HEK293 (cell line): ENCODE data around the gene EDARADD.
A peak's percentile ranks its signal among the peaks of the same experiment; 100 is the strongest.

Source experiments
- CTCF ChIA-PET: fragments of 350-600 bp; formaldehyde crosslinking; extraction: SDS; loops from one replicate; lab custom pipeline; 2021; ENCODE audit warnings: antibody characterized with exemption; lab: Yijun Ruan, JAX
- POLR2A ChIA-PET: fragments of 300-600 bp; formaldehyde crosslinking; extraction: SDS; loops from one replicate; lab custom pipeline; 2020; ENCODE audit warnings: antibody characterized with exemption, inconsistent platforms; lab: Yijun Ruan, JAX
- H3K27ac ChIP-seq: fragments of 200-500 bp; sonication (Bioruptor generic); 2 replicates; pipeline ENCODE4 v1.5.1; 2014; ENCODE audit warnings: low read depth, low read length, control low read depth, inconsistent platforms; ENCODE audit errors: extremely low read depth
- H3K36me3 ChIP-seq, 2 experiments: fragments of 200-500 bp in 1 of 2; sonication (Bioruptor generic) in 1 of 2; 1 replicate in 1 of 2; 2 replicates in 1 of 2; pipeline ENCODE4 v1.5.1; 2014 to 2017; ENCODE audit warnings: inconsistent platforms in 2 of 2, low read length in 2 of 2; ENCODE audit not compliant: control insufficient read depth in 2 of 2, insufficient read depth in 1 of 2
- H3K4me1 ChIP-seq: fragments of 200-500 bp; sonication (Bioruptor generic); 2 replicates; pipeline ENCODE4 v1.5.1; 2014; ENCODE audit warnings: mild to moderate bottlenecking, low read length, inconsistent platforms; ENCODE audit not compliant: control insufficient read depth, insufficient read depth
- H3K4me3 ChIP-seq: 2 replicates; pipeline ENCODE4 v1.5.1; 2011; ENCODE audit warnings: low read depth, mild to moderate bottlenecking, control low read depth, low read length, moderate library complexity
- H3K9me3 ChIP-seq: fragments of 200-500 bp; sonication (Bioruptor generic); 2 replicates; pipeline ENCODE4 v1.5.1; 2014; ENCODE audit warnings: low read depth, low read length, inconsistent platforms; ENCODE audit not compliant: control insufficient read depth, insufficient read depth
- HOXA7 ChIP-seq: sonication (generic); formaldehyde crosslinking; IDR thresholded peaks from 2 replicates; pipeline ENCODE4 v1.8.1; 2022; ENCODE audit warnings: missing genetic modification reagents, borderline replicate concordance
- KLF1 ChIP-seq: fragments of 450-650 bp; formaldehyde crosslinking; IDR thresholded peaks from 2 replicates; pipeline ENCODE4 v1.5.1; 2016; ENCODE audit warnings: missing biosample characterization, missing genetic modification characterization
- OSR2 ChIP-seq: fragments of 450-650 bp; formaldehyde crosslinking; IDR thresholded peaks from 2 replicates; pipeline ENCODE4 v1.5.1; 2016; ENCODE audit warnings: missing biosample characterization, missing genetic modification characterization
- SCRT2 ChIP-seq: fragments of 450-650 bp; formaldehyde crosslinking; IDR thresholded peaks from 2 replicates; pipeline ENCODE4 v1.5.1; 2016; ENCODE audit warnings: missing biosample characterization, missing genetic modification characterization
- ZFP3 ChIP-seq: fragments of 450-650 bp; formaldehyde crosslinking; IDR thresholded peaks from 2 replicates; pipeline ENCODE4 v1.5.1; 2016; ENCODE audit warnings: low read depth, missing biosample characterization, missing genetic modification characterization
- ZFP37 ChIP-seq: fragments of 450-650 bp; formaldehyde crosslinking; IDR thresholded peaks from 2 replicates; pipeline ENCODE4 v1.5.1; 2016; ENCODE audit warnings: missing biosample characterization, missing genetic modification characterization
- ZNF133 ChIP-seq: fragments of 450-650 bp; formaldehyde crosslinking; IDR thresholded peaks from 2 replicates; pipeline ENCODE4 v1.5.1; 2016; ENCODE audit warnings: missing biosample characterization, missing genetic modification characterization
- ZNF155 ChIP-seq: fragments of 450-650 bp; formaldehyde crosslinking; IDR thresholded peaks from 2 replicates; pipeline ENCODE4 v1.5.1; 2016; ENCODE audit warnings: missing biosample characterization, missing genetic modification characterization
- ZNF223 ChIP-seq: fragments of 450-650 bp; formaldehyde crosslinking; IDR thresholded peaks from 2 replicates; pipeline ENCODE4 v1.5.1; 2016; ENCODE audit warnings: missing biosample characterization, missing genetic modification characterization
- ZNF24 ChIP-seq: fragments of 450-650 bp; formaldehyde crosslinking; IDR thresholded peaks from 2 replicates; pipeline ENCODE4 v1.5.1; 2016; ENCODE audit warnings: missing biosample characterization, missing genetic modification characterization
- ZNF248 ChIP-seq: fragments of 450-650 bp; formaldehyde crosslinking; IDR thresholded peaks from 2 replicates; pipeline ENCODE4 v1.5.1; 2017; ENCODE audit warnings: missing biosample characterization, missing genetic modification characterization
- ZNF292 ChIP-seq: fragments of 450-650 bp; formaldehyde crosslinking; IDR thresholded peaks from 2 replicates; pipeline ENCODE4 v1.5.1; 2016; ENCODE audit warnings: low read depth, missing biosample characterization, missing genetic modification characterization, borderline replicate concordance
- ZNF501 ChIP-seq: fragments of 450-650 bp; formaldehyde crosslinking; IDR thresholded peaks from 2 replicates; pipeline ENCODE4 v1.5.1; 2016; ENCODE audit warnings: missing biosample characterization, missing genetic modification characterization
- ZNF530 ChIP-seq: fragments of 450-650 bp; formaldehyde crosslinking; IDR thresholded peaks from 2 replicates; pipeline ENCODE4 v1.5.1; 2016; ENCODE audit warnings: low read depth, missing biosample characterization, missing genetic modification characterization
- ZNF585B ChIP-seq: fragments of 450-650 bp; formaldehyde crosslinking; IDR thresholded peaks from 2 replicates; pipeline ENCODE4 v1.5.1; 2016; ENCODE audit warnings: missing biosample characterization, missing genetic modification characterization
- ZNF626 ChIP-seq: fragments of 450-650 bp; sonication (Bioruptor Pico); formaldehyde crosslinking; IDR thresholded peaks from 2 replicates; pipeline ENCODE4 v1.5.1; 2018; ENCODE audit warnings: missing biosample characterization, missing genetic modification characterization, inconsistent platforms
- ZNF629 ChIP-seq: fragments of 450-650 bp; formaldehyde crosslinking; IDR thresholded peaks from 2 replicates; pipeline ENCODE4 v1.5.1; 2017; ENCODE audit warnings: missing biosample characterization, missing genetic modification characterization
- ZNF658 ChIP-seq: fragments of 450-650 bp; formaldehyde crosslinking; IDR thresholded peaks from 2 replicates; pipeline ENCODE4; 2016; ENCODE audit warnings: missing biosample characterization, missing genetic modification characterization
- ZNF664 ChIP-seq: fragments of 450-650 bp; formaldehyde crosslinking; IDR thresholded peaks from 2 replicates; pipeline ENCODE4 v1.5.1; 2016; ENCODE audit warnings: missing biosample characterization, missing genetic modification characterization
- ZNF76 ChIP-seq: fragments of 450-650 bp; formaldehyde crosslinking; IDR thresholded peaks from 2 replicates; pipeline ENCODE4; 2016; ENCODE audit warnings: low read depth, missing biosample characterization, missing genetic modification characterization, borderline replicate concordance
- ZXDB ChIP-seq: fragments of 450-650 bp; formaldehyde crosslinking; IDR thresholded peaks from 2 replicates; pipeline ENCODE4 v1.5.1; 2016; ENCODE audit warnings: missing biosample characterization, missing genetic modification characterization
- TF ChIP-seq, protein P1 (sequence below): fragments of 450-650 bp; IDR thresholded peaks from 2 replicates; pipeline ENCODE4 v1.5.1; 2018; ENCODE audit warnings: missing biosample characterization, missing genetic modification characterization
- TF ChIP-seq, protein P2 (sequence below): fragments of 450-650 bp; formaldehyde crosslinking; IDR thresholded peaks from 2 replicates; pipeline ENCODE4 v1.5.1; 2016; ENCODE audit warnings: missing biosample characterization, missing genetic modification characterization
- TF ChIP-seq, protein P3 (sequence below): fragments of 450-650 bp; formaldehyde crosslinking; IDR thresholded peaks from 2 replicates; pipeline ENCODE4 v1.5.1; 2016; ENCODE audit warnings: missing biosample characterization, missing genetic modification characterization
- TF ChIP-seq, protein P4 (sequence below): fragments of 450-650 bp; formaldehyde crosslinking; IDR thresholded peaks from 2 replicates; pipeline ENCODE4 v1.5.1; 2016; ENCODE audit warnings: missing biosample characterization, missing genetic modification characterization
- TF ChIP-seq, protein P5 (sequence below): fragments of 450-650 bp; formaldehyde crosslinking; IDR thresholded peaks from 2 replicates; pipeline ENCODE4 v1.5.1; 2017; ENCODE audit warnings: missing biosample characterization, missing genetic modification characterization

EDARADD gene

DNA sequence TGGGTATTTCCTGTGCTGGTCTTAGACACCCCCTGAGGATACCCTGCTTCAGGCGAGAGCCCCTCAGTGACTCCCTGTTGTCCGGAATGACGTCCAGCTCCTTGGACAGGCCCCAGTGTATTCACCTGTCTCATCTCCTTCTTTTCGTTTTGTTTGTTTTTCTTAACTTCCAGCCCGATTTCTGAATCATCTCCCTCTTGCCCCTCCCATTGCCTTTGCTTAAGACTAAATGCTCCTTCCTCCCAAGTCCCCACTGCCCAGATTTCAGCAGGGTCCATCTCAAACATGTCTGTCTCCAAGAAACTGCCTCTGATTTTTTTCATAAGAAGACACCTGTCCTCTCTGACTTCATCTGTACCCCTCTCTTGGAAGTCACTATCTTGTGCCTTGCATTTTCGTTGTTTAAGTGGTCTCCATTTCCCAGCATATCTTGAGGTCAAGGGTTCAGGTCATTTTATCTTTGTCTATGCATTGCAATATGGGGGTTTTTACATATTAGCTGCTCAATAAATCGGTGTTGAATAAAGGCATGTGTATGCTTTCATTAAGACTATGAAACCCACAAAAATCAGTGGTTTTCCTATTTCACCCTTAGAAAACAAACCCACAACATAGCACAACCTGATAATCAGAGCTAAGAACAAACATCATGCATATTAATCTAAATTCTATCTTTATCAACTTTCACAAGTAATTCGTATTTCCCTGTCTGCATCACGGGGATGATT lies 71.3 kb downstream of the EDARADD start:
- TF ChIP-seq ZNF664 (tag by site-specific recombination) (peak; percentile 90), ZNF292 (no peak)
- TF ChIP-seq, all 188 proteins: peak for 1
- no peaks in the 10 kb centered on the region for H3K9me3 ChIP-seq
- POLR2A ChIA-PET, result no interaction called here
- H3K4me3 ChIP-seq, result no peak overlapping the region
- CTCF ChIA-PET, result interaction anchor here (2.7 kb wide), 1 partner anchor 14 kb away, joined by 17 read pairs; no protein-coding TSS in a partner anchor
- peaks cover 9% of the 10 kb centered on the region for H3K4me1 ChIP-seq
- no peak overlapping the region for H3K27ac ChIP-seq
- no peaks in the 10 kb centered on the region; a peak in 1 of 3 replicates for H3K36me3 ChIP-seq

DNA sequence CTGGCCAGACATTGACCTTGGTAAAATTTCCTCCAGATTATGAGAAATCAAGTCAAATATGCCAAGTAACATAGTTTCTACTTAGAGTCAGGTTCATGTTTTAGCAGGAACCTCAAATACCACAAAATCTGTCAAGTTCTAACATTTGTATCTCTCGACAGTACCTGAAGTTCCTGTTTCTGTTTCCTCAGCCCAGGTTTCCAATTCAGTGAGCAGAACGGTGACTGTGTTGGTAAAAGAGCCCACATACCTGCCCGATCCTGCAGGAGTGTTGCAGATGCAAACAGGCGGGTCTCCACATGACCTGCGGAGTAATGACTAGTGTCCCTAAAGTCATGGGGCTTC lies 71.8 kb downstream of the EDARADD start:
- TF ChIP-seq, protein P1, sequence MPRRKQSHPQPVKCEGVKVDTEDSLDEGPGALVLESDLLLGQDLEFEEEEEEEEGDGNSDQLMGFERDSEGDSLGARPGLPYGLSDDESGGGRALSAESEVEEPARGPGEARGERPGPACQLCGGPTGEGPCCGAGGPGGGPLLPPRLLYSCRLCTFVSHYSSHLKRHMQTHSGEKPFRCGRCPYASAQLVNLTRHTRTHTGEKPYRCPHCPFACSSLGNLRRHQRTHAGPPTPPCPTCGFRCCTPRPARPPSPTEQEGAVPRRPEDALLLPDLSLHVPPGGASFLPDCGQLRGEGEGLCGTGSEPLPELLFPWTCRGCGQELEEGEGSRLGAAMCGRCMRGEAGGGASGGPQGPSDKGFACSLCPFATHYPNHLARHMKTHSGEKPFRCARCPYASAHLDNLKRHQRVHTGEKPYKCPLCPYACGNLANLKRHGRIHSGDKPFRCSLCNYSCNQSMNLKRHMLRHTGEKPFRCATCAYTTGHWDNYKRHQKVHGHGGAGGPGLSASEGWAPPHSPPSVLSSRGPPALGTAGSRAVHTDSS, result no peak
- TF ChIP-seq SCRT2 (tag by site-specific recombination), result peak; percentile 46
- TF ChIP-seq OSR2 (tag by site-specific recombination), result no peak
- no peak for TF ChIP-seq ZNF155 (tag by site-specific recombination)
- TF ChIP-seq ZNF658 (tag by site-specific recombination), result no peak
- no peak for TF ChIP-seq ZNF24 (tag by site-specific recombination)
- H3K36me3 ChIP-seq, result no peaks in the 10 kb centered on the region; a peak in 1 of 3 replicates
- H3K27ac ChIP-seq, result no peak overlapping the region; the same call in 1 of the 2 replicates
- CTCF ChIA-PET, result interaction anchor here (2.7 kb wide), 1 partner anchor 14 kb away, joined by 17 read pairs; no protein-coding TSS in a partner anchor
- POLR2A ChIA-PET, result no interaction called here
- peaks cover 10% of the 10 kb centered on the region for H3K4me1 ChIP-seq
- H3K4me3 ChIP-seq, result no peak overlapping the region
- H3K9me3 ChIP-seq, result no peaks in the 10 kb centered on the region

DNA sequence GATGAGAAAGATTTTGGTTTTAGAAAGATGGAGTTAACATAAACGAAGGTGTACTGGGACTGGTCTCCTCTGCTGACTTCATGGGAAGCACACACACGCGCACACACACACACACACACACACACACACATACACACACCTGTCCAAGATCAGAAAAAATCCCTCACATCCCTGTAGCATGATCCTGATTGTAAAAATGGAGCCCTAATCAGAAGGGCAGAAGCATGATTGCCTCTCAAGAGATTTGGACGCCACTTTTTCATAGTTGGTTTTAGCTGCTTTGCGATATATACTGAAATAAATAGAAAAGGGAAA lies 73.2 kb downstream of the EDARADD start:
- Histone ChIP-seq H3K36me3 (no peaks in the 10 kb centered on the region; a peak in 1 of 3 replicates), H3K4me1 (peaks cover 23% of the 10 kb centered on the region), H3K4me3 (no peak overlapping the region), H3K27ac (no peak overlapping the region), H3K9me3 (no peaks in the 10 kb centered on the region)
- ChIA-PET CTCF (interaction anchor here (0.7 to 1.8 kb wide), 4 partner anchors 10 to 499 kb away, joined by 3 to 8 read pairs (median 4); no protein-coding TSS in a partner anchor), POLR2A (no interaction called here)
- TF ChIP-seq ZNF626 (no peak), HOXA7 (CRISPR knock-in tag) (no peak), KLF1 (tag by site-specific recombination) (no peak), ZNF133 (tag by site-specific recombination) (no peak), ZNF585B (tag by site-specific recombination) (no peak), ZNF76 (tag by site-specific recombination) (no peak), ZNF629 (no peak), ZFP37 (tag by site-specific recombination) (no peak), ZNF223 (tag by site-specific recombination) (no peak), ZNF501 (tag by site-specific recombination) (no peak), ZFP3 (tag by site-specific recombination) (no peak), ZNF530 (tag by site-specific recombination) (no peak), ZNF248 (tag by site-specific recombination) (no peak), ZXDB (tag by site-specific recombination) (peak; percentile 17; the same call in 1 of the 2 replicates)
- TF ChIP-seq, protein P2, sequence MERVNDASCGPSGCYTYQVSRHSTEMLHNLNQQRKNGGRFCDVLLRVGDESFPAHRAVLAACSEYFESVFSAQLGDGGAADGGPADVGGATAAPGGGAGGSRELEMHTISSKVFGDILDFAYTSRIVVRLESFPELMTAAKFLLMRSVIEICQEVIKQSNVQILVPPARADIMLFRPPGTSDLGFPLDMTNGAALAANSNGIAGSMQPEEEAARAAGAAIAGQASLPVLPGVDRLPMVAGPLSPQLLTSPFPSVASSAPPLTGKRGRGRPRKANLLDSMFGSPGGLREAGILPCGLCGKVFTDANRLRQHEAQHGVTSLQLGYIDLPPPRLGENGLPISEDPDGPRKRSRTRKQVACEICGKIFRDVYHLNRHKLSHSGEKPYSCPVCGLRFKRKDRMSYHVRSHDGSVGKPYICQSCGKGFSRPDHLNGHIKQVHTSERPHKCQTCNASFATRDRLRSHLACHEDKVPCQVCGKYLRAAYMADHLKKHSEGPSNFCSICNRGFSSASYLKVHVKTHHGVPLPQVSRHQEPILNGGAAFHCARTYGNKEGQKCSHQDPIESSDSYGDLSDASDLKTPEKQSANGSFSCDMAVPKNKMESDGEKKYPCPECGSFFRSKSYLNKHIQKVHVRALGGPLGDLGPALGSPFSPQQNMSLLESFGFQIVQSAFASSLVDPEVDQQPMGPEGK (tag by site-specific recombination), result no peak; the same call in 1 of the 2 replicates
- TF ChIP-seq, protein P3, sequence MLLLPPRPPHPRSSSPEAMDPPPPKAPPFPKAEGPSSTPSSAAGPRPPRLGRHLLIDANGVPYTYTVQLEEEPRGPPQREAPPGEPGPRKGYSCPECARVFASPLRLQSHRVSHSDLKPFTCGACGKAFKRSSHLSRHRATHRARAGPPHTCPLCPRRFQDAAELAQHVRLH, result no peak
- TF ChIP-seq, protein P4, sequence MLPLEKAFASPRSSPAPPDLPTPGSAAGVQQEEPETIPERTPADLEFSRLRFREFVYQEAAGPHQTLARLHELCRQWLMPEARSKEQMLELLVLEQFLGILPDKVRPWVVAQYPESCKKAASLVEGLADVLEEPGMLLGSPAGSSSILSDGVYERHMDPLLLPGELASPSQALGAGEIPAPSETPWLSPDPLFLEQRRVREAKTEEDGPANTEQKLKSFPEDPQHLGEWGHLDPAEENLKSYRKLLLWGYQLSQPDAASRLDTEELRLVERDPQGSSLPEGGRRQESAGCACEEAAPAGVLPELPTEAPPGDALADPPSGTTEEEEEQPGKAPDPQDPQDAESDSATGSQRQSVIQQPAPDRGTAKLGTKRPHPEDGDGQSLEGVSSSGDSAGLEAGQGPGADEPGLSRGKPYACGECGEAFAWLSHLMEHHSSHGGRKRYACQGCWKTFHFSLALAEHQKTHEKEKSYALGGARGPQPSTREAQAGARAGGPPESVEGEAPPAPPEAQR (tag by site-specific recombination), result no peak
- TF ChIP-seq, protein P5, sequence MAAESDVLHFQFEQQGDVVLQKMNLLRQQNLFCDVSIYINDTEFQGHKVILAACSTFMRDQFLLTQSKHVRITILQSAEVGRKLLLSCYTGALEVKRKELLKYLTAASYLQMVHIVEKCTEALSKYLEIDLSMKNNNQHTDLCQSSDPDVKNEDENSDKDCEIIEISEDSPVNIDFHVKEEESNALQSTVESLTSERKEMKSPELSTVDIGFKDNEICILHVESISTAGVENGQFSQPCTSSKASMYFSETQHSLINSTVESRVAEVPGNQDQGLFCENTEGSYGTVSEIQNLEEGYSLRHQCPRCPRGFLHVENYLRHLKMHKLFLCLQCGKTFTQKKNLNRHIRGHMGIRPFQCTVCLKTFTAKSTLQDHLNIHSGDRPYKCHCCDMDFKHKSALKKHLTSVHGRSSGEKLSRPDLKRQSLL (tag by site-specific recombination), result no peak
